ENCODE results near the gene ZNF157.

The ZNF157 gene

DNA sequence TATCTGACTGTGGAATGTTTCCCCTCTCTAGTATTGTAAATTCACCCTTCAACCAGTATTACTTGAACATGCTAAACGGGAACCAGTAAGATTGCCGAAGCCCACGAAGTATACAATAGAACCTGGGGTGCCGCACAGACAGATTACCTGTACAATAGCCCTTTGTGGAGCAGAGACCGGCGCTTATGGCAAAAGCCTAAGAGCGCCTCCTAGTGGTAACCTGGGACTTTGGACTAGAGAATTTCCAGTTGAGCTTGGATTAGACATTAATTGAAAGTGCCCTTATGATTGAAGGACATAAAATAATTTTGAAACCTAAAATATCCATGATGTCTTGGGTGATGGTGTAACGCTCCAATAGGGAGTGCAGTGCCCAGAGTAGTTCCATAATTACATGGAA is 14.1 kb downstream of the ZNF157 start:
- DNase-seq (ENCODE audit: low spot score in 2 of 2) (peak; percentile 66 to 72), ATAC-seq (ENCODE audit: low read depth) (peak; percentile 85)
- Mint-ChIP-seq H3K27ac (no peak overlapping the region), H3K9me3 (no peaks in the 10 kb centered on the region), H3K27me3 (no peaks in the 10 kb centered on the region), H3K36me3 (no peaks in the 10 kb centered on the region), H3K4me1 (peaks cover 7% of the 10 kb centered on the region), H3K4me3 (no peak overlapping the region)

DNA sequence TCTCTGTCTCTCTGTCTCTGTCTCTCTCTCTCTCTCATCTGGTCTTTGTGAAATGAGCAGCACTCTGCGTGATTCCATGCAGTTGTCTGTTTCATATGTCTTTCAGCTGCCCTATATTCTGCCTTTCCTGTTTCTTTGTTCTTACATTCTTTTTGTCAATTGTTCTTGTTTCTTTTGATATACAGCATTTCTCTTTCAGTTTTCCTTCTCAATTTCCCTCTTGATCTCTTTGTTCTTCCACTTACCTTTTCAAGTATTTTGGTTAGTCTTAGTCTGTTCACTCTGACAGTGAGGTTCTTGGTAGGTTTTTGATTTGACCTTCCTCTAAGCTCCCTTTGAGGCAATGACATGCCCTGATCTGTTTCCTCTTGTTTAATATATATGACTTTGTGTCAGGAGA is 20.4 kb downstream of the ZNF157 start:
- no peak for DNase-seq (ENCODE audit: low spot score in 2 of 2)
- Mint-ChIP-seq H3K27me3 (no peaks in the 10 kb centered on the region), H3K4me3 (no peak overlapping the region), H3K4me1 (peaks cover 11% of the 10 kb centered on the region), H3K27ac (no peak overlapping the region), H3K9me3 (no peaks in the 10 kb centered on the region), H3K36me3 (peaks cover 1% of the 10 kb centered on the region)
- no peak for ATAC-seq (ENCODE audit: low read depth)

DNA sequence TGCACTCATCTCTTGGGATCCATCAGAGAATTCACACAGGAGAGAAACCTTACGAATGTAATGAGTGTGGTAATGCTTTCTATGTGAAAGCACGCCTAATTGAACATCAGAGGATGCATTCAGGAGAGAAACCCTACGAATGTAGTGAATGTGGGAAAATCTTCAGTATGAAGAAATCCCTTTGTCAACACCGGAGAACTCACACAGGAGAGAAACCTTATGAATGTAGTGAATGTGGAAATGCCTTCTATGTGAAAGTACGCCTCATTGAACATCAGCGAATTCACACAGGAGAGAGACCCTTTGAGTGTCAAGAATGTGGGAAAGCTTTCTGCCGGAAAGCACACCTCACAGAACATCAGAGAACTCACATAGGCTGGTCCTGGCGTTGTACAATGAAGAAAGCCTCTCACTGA is 42.8 kb downstream of the ZNF157 start:
- H3K27me3 Mint-ChIP-seq, result no peaks in the 10 kb centered on the region
- peaks cover 7% of the 10 kb centered on the region for H3K9me3 Mint-ChIP-seq
- no peak overlapping the region for H3K4me3 Mint-ChIP-seq
- ATAC-seq (ENCODE audit: low read depth) (no peak), DNase-seq (ENCODE audit: low spot score in 2 of 2) (no peak)
- H3K36me3 Mint-ChIP-seq, result peaks cover 24% of the 10 kb centered on the region
- H3K27ac Mint-ChIP-seq, result no peak overlapping the region
- H3K4me1 Mint-ChIP-seq, result no peaks in the 10 kb centered on the region

DNA sequence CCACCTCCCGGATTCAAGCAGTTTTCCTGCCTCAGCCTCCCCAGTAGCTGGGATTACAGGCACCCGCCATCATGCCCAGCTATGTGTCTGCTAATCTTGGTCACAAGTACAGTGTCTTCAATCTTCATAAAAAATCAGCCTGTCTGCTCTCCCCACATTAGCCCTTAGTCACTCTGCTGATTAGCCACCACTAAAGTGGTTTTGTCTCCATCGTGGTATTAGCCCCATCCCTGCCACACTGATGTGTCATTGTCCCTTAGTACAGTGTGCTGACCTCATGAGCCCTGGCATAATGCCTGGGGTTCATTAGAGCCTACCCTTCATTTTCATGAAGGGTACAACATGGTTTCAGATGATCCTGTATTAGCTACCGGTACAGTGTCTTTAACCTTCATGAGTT is 49.9 kb downstream of the ZNF157 start:
- H3K27ac Mint-ChIP-seq, result peak overlapping the region; percentile 94
- no peak overlapping the region for H3K4me3 Mint-ChIP-seq
- DNase-seq (ENCODE audit: low spot score in 2 of 2), result no peak
- peaks cover 2% of the 10 kb centered on the region for H3K9me3 Mint-ChIP-seq
- H3K4me1 Mint-ChIP-seq, result peaks cover 14% of the 10 kb centered on the region
- peaks cover 12% of the 10 kb centered on the region for H3K36me3 Mint-ChIP-seq
- ATAC-seq (ENCODE audit: low read depth), result no peak
- H3K27me3 Mint-ChIP-seq, result no peaks in the 10 kb centered on the region

DNA sequence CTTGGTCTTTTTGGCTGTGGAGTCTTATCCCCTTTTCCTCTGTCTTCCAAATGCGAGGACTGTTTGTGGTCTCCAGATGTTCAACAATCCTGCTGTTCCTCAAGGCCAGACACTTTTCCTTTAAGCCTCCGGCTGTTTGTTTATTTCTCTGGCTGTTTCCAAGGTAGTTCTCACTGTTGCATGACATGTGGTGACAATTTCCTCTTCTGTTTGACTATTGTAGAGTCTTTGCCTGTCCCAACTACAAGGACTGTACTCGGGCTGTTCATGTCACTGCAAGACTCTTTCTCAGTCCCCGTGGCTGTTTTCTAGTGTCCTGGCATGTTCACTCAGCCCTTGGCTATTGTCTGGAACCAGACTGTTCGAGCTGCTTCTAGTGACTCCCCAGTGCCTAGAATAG is 50.6 kb downstream of the ZNF157 start:
- peaks cover 14% of the 10 kb centered on the region for H3K4me1 Mint-ChIP-seq
- ATAC-seq (ENCODE audit: low read depth) (peak; percentile 91), DNase-seq (ENCODE audit: low spot score in 2 of 2) (peak in 1 of 2 donors; percentile 1)
- peaks cover 2% of the 10 kb centered on the region for H3K9me3 Mint-ChIP-seq
- peaks cover 12% of the 10 kb centered on the region for H3K36me3 Mint-ChIP-seq
- H3K27me3 Mint-ChIP-seq, result no peaks in the 10 kb centered on the region
- H3K27ac Mint-ChIP-seq, result peak overlapping the region; percentile 94
- peak overlapping the region; percentile 39 for H3K4me3 Mint-ChIP-seq

DNA sequence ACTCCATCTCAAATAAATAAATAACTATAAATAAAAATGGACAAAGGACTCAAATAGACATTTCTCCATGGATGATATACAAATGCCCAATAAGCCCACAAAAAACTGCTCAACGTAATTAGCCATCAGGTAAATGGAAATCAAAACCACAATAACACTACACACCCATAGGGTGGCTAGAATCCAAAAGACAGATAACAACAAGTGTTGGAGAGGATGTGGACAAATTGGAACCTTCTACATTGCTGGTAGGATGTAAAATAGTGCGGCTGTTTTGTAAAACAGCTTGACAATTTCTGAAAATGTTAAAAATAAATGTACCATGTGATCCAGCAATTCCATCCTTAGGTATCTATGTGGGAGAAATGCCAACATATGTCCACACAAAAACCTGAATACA is 52.1 kb downstream of the ZNF157 start:
- no peak for ATAC-seq (ENCODE audit: low read depth)
- DNase-seq (ENCODE audit: low spot score in 2 of 2), result no peak
- Mint-ChIP-seq H3K36me3 (peaks cover 12% of the 10 kb centered on the region), H3K9me3 (peaks cover 2% of the 10 kb centered on the region), H3K4me3 (no peak overlapping the region), H3K27me3 (no peaks in the 10 kb centered on the region), H3K4me1 (peaks cover 14% of the 10 kb centered on the region), H3K27ac (no peak overlapping the region)

DNA sequence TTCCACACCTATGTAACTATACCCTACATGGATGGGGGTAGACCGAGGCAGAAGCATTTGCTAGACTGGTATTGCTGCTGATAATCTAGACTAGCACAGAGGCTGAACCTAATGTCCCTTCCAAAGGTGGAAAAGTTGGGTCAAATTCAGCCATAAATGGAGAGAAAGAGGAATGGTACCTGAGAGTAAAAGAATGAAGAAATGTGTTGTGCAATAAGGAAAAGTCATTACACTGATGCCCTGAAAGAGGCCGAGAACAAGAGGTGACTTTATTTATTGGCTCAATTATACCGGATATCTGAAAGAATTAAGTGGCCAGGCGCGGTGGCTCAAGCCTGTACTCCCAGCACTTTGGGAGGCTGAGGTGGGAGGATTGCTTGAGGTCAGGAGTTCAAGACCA is 60.5 kb downstream of the ZNF157 start:
- H3K4me1 Mint-ChIP-seq, result no peaks in the 10 kb centered on the region
- no peak for DNase-seq (ENCODE audit: low spot score in 2 of 2)
- no peak overlapping the region for H3K27ac Mint-ChIP-seq
- no peaks in the 10 kb centered on the region for H3K27me3 Mint-ChIP-seq
- no peak for ATAC-seq (ENCODE audit: low read depth)
- H3K9me3 Mint-ChIP-seq, result no peaks in the 10 kb centered on the region
- peaks cover 2% of the 10 kb centered on the region for H3K36me3 Mint-ChIP-seq
- no peak overlapping the region for H3K4me3 Mint-ChIP-seq

DNA sequence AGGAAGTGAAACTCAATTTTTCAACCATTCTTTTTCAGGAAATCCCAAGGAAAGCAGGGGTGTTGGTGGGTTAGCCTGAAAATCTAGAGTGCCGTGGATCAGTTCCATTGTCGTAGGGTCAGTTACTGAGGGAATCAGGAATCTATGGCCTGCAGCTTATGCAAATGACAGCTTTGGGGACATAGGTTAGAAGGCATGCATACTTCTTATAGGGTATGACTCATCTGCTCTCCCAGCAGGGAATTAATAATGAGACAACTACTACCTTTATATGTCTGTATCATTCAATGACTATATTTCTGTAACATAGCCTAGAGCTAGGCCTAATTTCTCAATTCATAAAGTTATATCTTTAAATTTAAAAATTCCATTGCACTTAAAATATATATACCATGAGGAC is 76.1 kb downstream of the ZNF157 start:
- Mint-ChIP-seq H3K27me3 (no peaks in the 10 kb centered on the region), H3K27ac (no peak overlapping the region)
- no peak for ATAC-seq (ENCODE audit: low read depth)

DNA sequence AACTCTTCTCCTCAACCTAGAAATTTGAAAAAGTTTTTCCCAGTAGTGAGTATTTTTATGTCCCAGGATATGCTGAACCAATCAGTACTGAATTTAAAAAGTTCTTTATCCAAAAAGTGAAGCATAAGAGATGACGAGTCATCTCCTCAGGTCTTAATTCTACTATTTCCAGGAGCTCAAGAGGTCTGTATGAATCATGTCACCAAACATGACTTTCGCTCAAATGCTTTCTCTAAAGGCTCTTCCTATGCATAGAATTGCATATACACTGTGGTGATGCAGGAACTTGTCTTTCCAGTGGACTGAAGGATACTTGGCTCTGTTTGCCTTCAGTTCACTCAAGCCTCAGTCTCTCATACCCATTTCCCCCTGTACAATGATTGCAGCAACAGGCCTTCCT is 76.6 kb downstream of the ZNF157 start:
- no peak for ATAC-seq (ENCODE audit: low read depth)
- DNase-seq (ENCODE audit: low spot score in 2 of 2), result no peak
- no peaks in the 10 kb centered on the region for H3K27me3 Mint-ChIP-seq

More for the DNA sequence above, 76.1 kb downstream of the ZNF157 start:
- peaks cover 29% of the 10 kb centered on the region for H3K36me3 Mint-ChIP-seq
- DNase-seq (ENCODE audit: low spot score in 2 of 2), result no peak
- H3K4me3 Mint-ChIP-seq, result no peak overlapping the region
- H3K9me3 Mint-ChIP-seq, result peaks cover 9% of the 10 kb centered on the region
- peaks cover 8% of the 10 kb centered on the region for H3K4me1 Mint-ChIP-seq

DNA sequence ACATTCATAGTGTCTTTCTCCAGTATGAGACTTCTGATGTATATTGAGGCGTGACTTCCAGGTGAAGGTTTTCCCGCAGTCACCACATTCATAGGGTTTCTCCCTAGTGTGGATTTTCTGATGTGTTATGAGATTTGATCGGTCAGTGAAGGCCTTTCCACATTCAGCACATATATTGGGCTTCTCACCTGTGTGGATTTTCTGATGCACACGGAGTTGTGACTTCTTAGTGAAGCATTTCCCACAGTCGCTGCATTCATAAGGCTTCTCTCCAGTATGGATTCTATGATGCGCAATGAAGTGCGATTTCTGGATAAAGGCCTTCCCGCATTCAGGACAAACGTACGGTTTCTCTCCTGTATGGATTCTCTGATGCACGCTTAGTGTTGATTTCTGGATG is 77.2 kb downstream of the ZNF157 start:
- Mint-ChIP-seq H3K27ac (peak overlapping the region; percentile 50), H3K4me3 (no peak overlapping the region), H3K9me3 (peaks cover 6% of the 10 kb centered on the region), H3K4me1 (peaks cover 8% of the 10 kb centered on the region), H3K36me3 (peaks cover 37% of the 10 kb centered on the region), H3K27me3 (no peaks in the 10 kb centered on the region)
- DNase-seq (ENCODE audit: low spot score in 2 of 2) (no peak), ATAC-seq (ENCODE audit: low read depth) (no peak)

More for the DNA sequence above, 76.6 kb downstream of the ZNF157 start:
- Mint-ChIP-seq H3K36me3 (peaks cover 30% of the 10 kb centered on the region), H3K9me3 (peaks cover 8% of the 10 kb centered on the region), H3K4me1 (peaks cover 8% of the 10 kb centered on the region), H3K27ac (peak overlapping the region; percentile 50), H3K4me3 (peak overlapping the region; percentile 21)

DNA sequence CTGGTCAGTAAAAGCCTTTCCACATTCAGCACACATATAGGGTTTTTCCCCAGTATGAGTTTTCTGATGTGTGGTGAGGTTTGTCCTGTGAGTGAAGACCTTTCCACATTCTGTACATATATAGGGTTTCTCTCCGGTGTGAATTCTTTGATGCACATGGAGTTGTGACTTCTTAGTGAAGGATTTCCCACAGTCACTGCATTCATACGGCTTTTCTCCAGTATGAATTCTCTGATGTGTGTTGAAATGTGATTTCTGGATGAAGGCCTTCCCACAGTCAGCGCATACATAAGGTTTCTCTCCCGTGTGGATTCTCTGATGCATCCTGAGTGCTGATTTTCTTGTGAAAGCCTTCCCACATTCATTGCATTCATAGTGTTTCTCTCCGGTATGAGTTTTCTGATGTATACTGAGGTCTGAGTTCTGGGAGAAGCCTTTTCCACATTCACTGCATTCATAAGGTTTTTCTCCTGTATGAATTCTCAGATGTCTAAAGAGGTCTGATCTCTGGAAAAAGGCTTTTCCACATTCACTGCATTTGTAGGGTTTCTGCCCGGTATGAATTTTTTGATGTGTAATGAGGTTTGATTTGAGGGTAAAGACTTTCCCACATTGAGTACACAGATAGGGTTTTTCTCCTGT is 77.9 kb downstream of the ZNF157 start:
- Mint-ChIP-seq H3K4me3 (no peak overlapping the region), H3K27ac (no peak overlapping the region), H3K4me1 (peaks cover 8% of the 10 kb centered on the region), H3K9me3 (peaks cover 6% of the 10 kb centered on the region), H3K36me3 (peaks cover 42% of the 10 kb centered on the region), H3K27me3 (no peaks in the 10 kb centered on the region)
- DNase-seq (ENCODE audit: low spot score in 2 of 2) (no peak), ATAC-seq (ENCODE audit: low read depth) (no peak)

DNA sequence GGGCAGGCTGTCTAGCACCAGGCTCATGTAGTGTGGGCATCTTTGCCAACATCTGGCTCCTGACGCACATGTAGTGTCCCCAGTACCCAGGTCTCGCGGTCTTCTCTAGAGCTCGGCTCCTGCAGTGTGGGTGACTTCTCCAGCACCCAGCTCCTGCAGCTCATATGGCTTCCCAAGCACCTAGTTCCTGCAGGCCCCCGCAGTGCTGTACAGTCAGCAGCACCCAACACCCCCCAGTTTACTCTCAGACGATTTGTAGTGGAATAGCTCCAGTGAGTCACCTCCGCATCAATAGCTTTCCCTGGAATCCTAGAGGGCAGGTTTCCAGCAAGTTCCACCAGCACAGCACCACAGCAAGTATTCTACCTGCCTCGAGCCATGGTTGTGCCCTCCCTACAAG is 81.7 kb downstream of the ZNF157 start:
- DNase-seq (ENCODE audit: low spot score in 2 of 2) (no peak), ATAC-seq (ENCODE audit: low read depth) (no peak)
- peaks cover 6% of the 10 kb centered on the region for H3K9me3 Mint-ChIP-seq
- H3K27me3 Mint-ChIP-seq, result no peaks in the 10 kb centered on the region
- H3K27ac Mint-ChIP-seq, result no peak overlapping the region
- no peak overlapping the region for H3K4me3 Mint-ChIP-seq
- peaks cover 62% of the 10 kb centered on the region for H3K36me3 Mint-ChIP-seq
- peaks cover 2% of the 10 kb centered on the region for H3K4me1 Mint-ChIP-seq

DNA sequence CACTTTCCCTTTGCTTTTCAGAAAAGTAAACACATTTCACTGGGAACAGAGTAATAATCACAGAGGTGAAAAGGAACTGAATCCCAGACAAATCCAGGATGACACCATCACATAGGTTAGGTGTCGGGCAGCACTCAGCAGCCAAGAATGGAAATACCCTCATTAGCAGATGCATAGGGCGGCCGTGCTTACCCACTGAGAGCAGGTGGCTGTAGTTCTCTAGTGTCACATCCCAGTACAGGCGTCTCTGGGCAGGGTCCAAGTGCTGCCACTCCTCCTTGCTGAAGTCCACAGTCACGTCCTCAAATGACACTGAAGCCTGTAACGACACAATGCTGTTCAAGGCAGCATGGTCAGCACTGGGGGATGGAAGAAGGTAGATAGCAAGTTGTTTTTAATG is 85.7 kb downstream of the ZNF157 start:
- no peaks in the 10 kb centered on the region for H3K27me3 Mint-ChIP-seq
- peaks cover 49% of the 10 kb centered on the region for H3K36me3 Mint-ChIP-seq
- no peaks in the 10 kb centered on the region for H3K9me3 Mint-ChIP-seq
- no peak overlapping the region for H3K27ac Mint-ChIP-seq
- no peak for ATAC-seq (ENCODE audit: low read depth)
- DNase-seq (ENCODE audit: low spot score in 2 of 2), result no peak
- H3K4me3 Mint-ChIP-seq, result no peak overlapping the region
- no peaks in the 10 kb centered on the region for H3K4me1 Mint-ChIP-seq

DNA sequence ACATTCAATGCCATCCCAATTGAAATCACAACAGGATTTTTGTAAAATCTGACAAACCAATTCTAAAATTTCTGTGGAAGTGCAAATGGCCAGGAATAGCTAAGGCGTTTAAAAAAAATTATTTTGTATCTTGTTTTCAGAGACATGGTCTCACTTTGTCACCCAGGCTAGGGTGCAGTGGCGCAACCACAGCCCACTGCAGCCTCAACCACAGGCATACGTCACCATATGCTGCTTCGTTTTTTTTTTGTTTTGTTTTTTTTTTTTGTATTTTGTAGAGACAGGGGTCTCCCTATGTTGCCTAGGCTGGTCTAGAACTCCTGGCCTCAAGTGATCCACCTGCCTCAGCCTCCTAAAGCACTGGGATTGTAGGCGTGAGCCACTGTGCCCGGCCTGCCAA is 88.2 kb downstream of the ZNF157 start:
- no peak overlapping the region for H3K4me3 Mint-ChIP-seq
- no peaks in the 10 kb centered on the region for H3K27me3 Mint-ChIP-seq
- DNase-seq (ENCODE audit: low spot score in 2 of 2), result no peak
- peaks cover 5% of the 10 kb centered on the region for H3K9me3 Mint-ChIP-seq
- no peak for ATAC-seq (ENCODE audit: low read depth)
- H3K36me3 Mint-ChIP-seq, result peaks cover 44% of the 10 kb centered on the region
- H3K4me1 Mint-ChIP-seq, result peaks cover 7% of the 10 kb centered on the region
- H3K27ac Mint-ChIP-seq, result no peak overlapping the region

DNA sequence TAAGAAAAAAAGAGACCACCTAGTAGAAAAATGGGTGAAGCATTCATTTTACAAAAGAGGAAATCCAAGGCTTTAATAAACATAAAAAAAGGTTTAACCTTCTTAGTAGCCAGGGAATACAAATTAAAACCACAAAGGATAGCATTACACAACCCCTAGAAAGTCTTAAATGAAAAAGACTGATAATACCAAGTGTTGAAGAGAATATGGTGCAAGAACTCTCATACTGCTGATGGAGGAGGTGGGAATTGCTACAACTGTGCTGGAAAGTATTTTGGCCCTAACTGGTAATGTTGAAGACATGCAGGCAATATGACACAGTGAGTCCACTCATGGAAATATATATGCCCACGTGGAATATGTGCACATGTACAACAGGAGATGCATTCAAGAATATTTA is 90.2 kb downstream of the ZNF157 start:
- Mint-ChIP-seq H3K4me1 (peaks cover 12% of the 10 kb centered on the region), H3K27me3 (no peaks in the 10 kb centered on the region), H3K4me3 (no peak overlapping the region), H3K36me3 (peaks cover 36% of the 10 kb centered on the region), H3K9me3 (peaks cover 5% of the 10 kb centered on the region), H3K27ac (peak overlapping the region; percentile 77)
- DNase-seq (ENCODE audit: low spot score in 2 of 2) (no peak), ATAC-seq (ENCODE audit: low read depth) (no peak)
